ENCODE data around the gene CD28. TPM values are rescaled to one million over a fixed set of nuclear protein-coding genes. Genes with fewer than 3 reads are reported as not detected.

CD28 gene
- total RNA-seq, 4 donors from 2014 or later = 0.22 to 13.8 (median 0.60) TPM

DNA sequence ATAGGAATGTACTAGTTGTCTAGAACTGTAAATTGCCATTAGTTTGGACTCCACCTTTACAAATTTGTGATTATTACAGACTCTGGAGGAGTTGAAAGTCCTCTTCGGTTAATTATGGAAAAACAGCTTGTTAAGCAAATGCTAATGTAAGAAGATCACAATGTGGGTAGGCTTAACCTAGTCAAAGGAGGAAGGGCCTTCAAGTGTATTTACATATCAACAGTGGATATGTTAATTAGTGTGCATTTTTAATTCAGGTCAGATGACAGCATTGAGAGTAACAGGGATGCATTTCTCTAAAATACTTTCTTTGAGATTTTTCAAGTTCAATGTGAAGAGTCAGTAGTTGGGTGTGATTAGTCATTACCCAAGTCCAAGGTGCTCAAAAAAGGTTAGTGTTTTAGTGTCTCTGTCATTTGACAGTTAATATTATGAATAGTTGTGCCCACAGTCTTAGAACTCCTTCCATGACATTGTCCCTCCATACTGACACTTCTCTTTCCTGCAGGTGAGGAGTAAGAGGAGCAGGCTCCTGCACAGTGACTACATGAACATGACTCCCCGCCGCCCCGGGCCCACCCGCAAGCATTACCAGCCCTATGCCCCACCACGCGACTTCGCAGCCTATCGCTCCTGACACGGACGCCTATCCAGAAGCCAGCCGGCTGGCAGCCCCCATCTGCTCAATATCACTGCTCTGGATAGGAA is 28.0 kb downstream of the CD28 start:
- Histone ChIP-seq H3K27ac (no peak overlapping the region), H3K4me3 (no peak overlapping the region), H3K4me1 (no peaks in the 10 kb centered on the region), H3K9me3 (no peaks in the 10 kb centered on the region), H3K36me3 (no peaks in the 10 kb centered on the region), H3K27me3 (no peaks in the 10 kb centered on the region)
- TF ChIP-seq POLR2A (IDR thresholded peaks at IDR 0.05) (no peak), EP300 (IDR thresholded peaks at IDR 0.05) (no peak)
- TF ChIP-seq, protein P1, sequence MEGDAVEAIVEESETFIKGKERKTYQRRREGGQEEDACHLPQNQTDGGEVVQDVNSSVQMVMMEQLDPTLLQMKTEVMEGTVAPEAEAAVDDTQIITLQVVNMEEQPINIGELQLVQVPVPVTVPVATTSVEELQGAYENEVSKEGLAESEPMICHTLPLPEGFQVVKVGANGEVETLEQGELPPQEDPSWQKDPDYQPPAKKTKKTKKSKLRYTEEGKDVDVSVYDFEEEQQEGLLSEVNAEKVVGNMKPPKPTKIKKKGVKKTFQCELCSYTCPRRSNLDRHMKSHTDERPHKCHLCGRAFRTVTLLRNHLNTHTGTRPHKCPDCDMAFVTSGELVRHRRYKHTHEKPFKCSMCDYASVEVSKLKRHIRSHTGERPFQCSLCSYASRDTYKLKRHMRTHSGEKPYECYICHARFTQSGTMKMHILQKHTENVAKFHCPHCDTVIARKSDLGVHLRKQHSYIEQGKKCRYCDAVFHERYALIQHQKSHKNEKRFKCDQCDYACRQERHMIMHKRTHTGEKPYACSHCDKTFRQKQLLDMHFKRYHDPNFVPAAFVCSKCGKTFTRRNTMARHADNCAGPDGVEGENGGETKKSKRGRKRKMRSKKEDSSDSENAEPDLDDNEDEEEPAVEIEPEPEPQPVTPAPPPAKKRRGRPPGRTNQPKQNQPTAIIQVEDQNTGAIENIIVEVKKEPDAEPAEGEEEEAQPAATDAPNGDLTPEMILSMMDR (IDR thresholded peaks at IDR 0.05) = no peak
- WGBS, 2 donors = 95 to 98% methylated on average over 12 of the region's 12 CpGs
- no peak for DNase-seq (ENCODE audit: low spot score in 2 of 2)

DNA sequence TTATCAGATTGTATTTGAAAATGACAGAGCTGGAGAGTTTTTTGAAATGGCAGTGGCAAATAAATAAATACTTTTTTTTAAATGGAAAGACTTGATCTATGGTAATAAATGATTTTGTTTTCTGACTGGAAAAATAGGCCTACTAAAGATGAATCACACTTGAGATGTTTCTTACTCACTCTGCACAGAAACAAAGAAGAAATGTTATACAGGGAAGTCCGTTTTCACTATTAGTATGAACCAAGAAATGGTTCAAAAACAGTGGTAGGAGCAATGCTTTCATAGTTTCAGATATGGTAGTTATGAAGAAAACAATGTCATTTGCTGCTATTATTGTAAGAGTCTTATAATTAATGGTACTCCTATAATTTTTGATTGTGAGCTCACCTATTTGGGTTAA is 30.9 kb downstream of the CD28 start:
- Histone ChIP-seq H3K4me3 (no peak overlapping the region), H3K36me3 (no peaks in the 10 kb centered on the region), H3K27ac (no peak overlapping the region), H3K27me3 (no peaks in the 10 kb centered on the region), H3K9me3 (no peaks in the 10 kb centered on the region), H3K4me1 (no peaks in the 10 kb centered on the region)
- no peak for TF ChIP-seq POLR2A (IDR thresholded peaks at IDR 0.05)
- TF ChIP-seq, protein P1 (IDR thresholded peaks at IDR 0.05) = no peak
- TF ChIP-seq EP300 (IDR thresholded peaks at IDR 0.05) = no peak
- 69 to 83% methylated on average over 1 of the region's 1 CpG for WGBS, 2 donors
- no peak for DNase-seq (ENCODE audit: low spot score in 2 of 2)

DNA sequence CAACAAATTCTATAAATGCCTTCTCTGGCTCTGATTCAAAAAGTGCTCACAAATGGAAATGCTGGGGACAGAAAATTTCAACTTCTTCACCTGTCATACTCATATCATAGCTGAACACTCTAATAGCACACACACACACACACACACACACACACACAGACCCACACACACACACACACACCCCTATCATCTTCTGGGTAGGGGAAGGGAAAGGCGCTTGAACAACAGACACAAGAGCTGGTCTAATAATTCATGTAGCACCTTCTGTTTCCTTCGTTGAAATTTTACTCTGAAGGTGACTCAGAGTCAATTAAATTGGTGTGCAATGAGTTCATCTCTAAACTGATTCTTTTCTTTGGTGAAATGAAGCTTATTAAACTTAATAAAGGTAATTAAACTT is 32.9 kb downstream of the CD28 start:
- no peaks in the 10 kb centered on the region for H3K9me3 ChIP-seq
- peaks cover 0 to 10% (median 0%) of the 10 kb centered on the region in 4 donors for H3K4me1 ChIP-seq
- WGBS, 2 donors = 84 to 90% methylated on average over 2 of the region's 2 CpGs
- no peak overlapping the region for H3K27ac ChIP-seq
- H3K4me3 ChIP-seq = no peak overlapping the region
- H3K36me3 ChIP-seq = no peaks in the 10 kb centered on the region
- no peak for DNase-seq (ENCODE audit: low spot score in 2 of 2)
- TF ChIP-seq, protein P1 (IDR thresholded peaks at IDR 0.05) = no peak
- TF ChIP-seq EP300 (IDR thresholded peaks at IDR 0.05) (no peak), POLR2A (IDR thresholded peaks at IDR 0.05) (no peak)
- H3K27me3 ChIP-seq = no peaks in the 10 kb centered on the region

DNA sequence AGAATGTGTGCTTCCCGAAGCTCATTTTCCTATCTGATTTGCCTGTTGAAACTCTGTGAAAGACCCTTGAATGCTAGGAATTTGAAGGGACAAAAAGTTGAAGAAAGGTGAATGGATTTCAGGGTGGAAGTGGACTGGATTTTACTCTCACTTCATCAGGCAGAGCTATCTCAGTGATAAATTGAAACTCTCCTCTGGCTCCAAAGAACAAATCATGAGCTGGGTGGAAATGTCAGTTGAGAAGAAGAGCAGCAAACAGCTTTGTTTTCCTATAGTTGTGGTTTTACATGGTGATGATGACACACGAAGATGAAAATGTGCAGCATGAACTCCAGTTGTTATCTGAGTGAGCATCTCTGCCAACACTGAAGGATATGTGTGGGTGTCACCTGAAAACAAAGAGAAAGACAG is 34.4 kb downstream of the CD28 start:
- Histone ChIP-seq H3K36me3 (no peaks in the 10 kb centered on the region), H3K27ac (no peak overlapping the region), H3K4me1 (peaks cover 0 to 10% (median 0%) of the 10 kb centered on the region in 4 donors), H3K4me3 (no peak overlapping the region), H3K27me3 (no peaks in the 10 kb centered on the region), H3K9me3 (no peaks in the 10 kb centered on the region)
- no peak for TF ChIP-seq POLR2A (IDR thresholded peaks at IDR 0.05)
- TF ChIP-seq, protein P1 (IDR thresholded peaks at IDR 0.05) = no peak
- TF ChIP-seq EP300 (IDR thresholded peaks at IDR 0.05) = no peak
- 59 to 65% methylated on average over 2 of the region's 2 CpGs for WGBS, 2 donors
- no peak for DNase-seq (ENCODE audit: low spot score in 2 of 2)

DNA sequence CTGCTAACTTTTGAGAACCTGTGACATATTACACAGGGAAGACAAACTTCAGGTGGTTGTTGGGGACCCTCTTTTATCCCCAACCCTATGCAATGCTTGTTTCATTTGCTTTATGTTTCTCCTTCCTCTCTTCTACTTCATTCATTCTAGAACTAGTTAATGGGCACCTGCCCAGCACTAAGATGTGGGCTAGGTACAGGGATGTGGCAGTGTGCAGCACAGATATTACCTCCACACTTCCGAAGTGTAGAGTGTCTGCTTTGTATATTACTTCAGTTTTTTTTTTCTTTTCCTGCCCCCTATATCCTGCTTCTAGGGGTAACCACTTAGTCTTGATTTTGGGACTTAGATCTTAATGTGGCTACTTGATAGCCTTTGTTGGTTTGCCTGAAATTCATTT is 35.1 kb downstream of the CD28 start:
- H3K9me3 ChIP-seq = no peaks in the 10 kb centered on the region
- H3K4me1 ChIP-seq = peaks cover 0 to 10% (median 0%) of the 10 kb centered on the region in 4 donors
- no peaks in the 10 kb centered on the region for H3K36me3 ChIP-seq
- no peak overlapping the region for H3K4me3 ChIP-seq
- DNase-seq (ENCODE audit: low spot score in 2 of 2) = no peak
- WGBS, 2 donors = 89 to 95% methylated on average over 1 of the region's 1 CpG
- H3K27me3 ChIP-seq = no peaks in the 10 kb centered on the region
- TF ChIP-seq EP300 (IDR thresholded peaks at IDR 0.05) (no peak), POLR2A (IDR thresholded peaks at IDR 0.05) (no peak)
- TF ChIP-seq, protein P1 (IDR thresholded peaks at IDR 0.05) = no peak
- H3K27ac ChIP-seq = no peak overlapping the region
